Measurements from ENCODE around the gene LEKR1.

DNA sequence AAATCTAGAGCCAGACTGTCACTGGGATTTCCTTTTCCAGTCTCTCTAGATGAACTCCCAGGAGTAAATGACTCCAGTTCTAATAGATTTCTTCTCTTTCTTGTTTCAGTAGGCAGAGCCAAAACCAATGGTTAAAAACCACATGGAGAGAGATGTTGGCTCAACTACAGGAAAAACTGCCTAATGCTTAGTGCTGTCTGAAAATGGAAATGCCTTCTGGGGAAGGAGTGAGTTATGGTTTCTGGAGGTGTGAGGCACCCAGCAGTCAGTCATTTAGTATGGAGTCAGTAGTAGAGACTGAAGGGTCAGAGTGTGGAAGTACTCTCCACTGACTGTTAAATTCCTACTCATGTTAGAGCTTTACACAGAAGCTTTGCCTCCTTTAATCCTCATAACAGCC, 197.1 kb downstream of the LEKR1 start:
- no peak for TF ChIP-seq ZNF274 (IDR thresholded peaks at IDR 0.05; ENCODE audit: low read depth, low read length)
- no peak for TF ChIP-seq SUZ12 (IDR thresholded peaks at IDR 0.05; ENCODE audit: extremely low read depth, insufficient read depth, insufficient read length)
